H1 (cell line): ENCODE results near the gene AKT1S1. TPM values are rescaled to one million over a fixed set of nuclear protein-coding genes. Genes with fewer than 3 reads are reported as not detected.

Experiments used
- CTCF ChIA-PET: fragments of 300-600 bp; sonication (Branson Sonifier 250); formaldehyde crosslinking; loops from one replicate; lab custom pipeline; 2021; ENCODE audit not compliant: partially characterized antibody; lab: Charles Lee
- POLR2A ChIA-PET: fragments of 300-600 bp; sonication (Branson Sonifier 250); formaldehyde crosslinking; loops from one replicate; lab custom pipeline; 2021; ENCODE audit warnings: inconsistent platforms; ENCODE audit not compliant: partially characterized antibody; lab: Charles Lee
- DNase-seq, 2 experiments: peaks; one replicate each; pipeline versions ENCODE4 v3.0.0 to v3.0.0-alpha.2; 2010 to 2022; ENCODE audit warnings: low spot score in 2 of 2, low read depth in 1 of 2, mixed read lengths in 1 of 2
- FAIRE-seq: peaks from 2 replicates; lab custom pipeline; 2011; peaks lifted over from hg19 to GRCh38; lab: Jason Lieb, UNC
- H2AFZ ChIP-seq: 2 replicates; pipeline ENCODE4 v1.8.1; 2012; ENCODE audit warnings: low read length, inconsistent platforms
- H2AK5ac ChIP-seq: 2 replicates; pipeline ENCODE4 v1.6.1; 2013; ENCODE audit warnings: low read depth, low read length
- H2BK120ac ChIP-seq: replicated peaks from 2 replicates; pipeline ENCODE3; 2013; ENCODE audit warnings: low read depth, low read length, inconsistent platforms
- H2BK12ac ChIP-seq: 2 replicates; pipeline ENCODE4 v1.6.1; 2013; ENCODE audit warnings: low read depth, low read length
- H2BK15ac ChIP-seq: 2 replicates; pipeline ENCODE4 v1.6.1; 2013; ENCODE audit warnings: low read length
- H2BK20ac ChIP-seq: 2 replicates; pipeline ENCODE4 v1.6.1; 2013; ENCODE audit warnings: low read length
- H2BK5ac ChIP-seq: 2 replicates; pipeline ENCODE4 v1.6.1; 2013; ENCODE audit warnings: low read depth, low read length
- H3K14ac ChIP-seq: 2 replicates; pipeline ENCODE4 v1.6.1; 2013; ENCODE audit warnings: inconsistent platforms; ENCODE audit not compliant: insufficient read length
- H3K18ac ChIP-seq: 2 replicates; pipeline ENCODE4 v1.6.1; 2013; ENCODE audit warnings: low read length; ENCODE audit errors: extremely low read depth
- H3K23ac ChIP-seq: 2 replicates; pipeline ENCODE4 v1.6.1; 2013; ENCODE audit warnings: inconsistent platforms; ENCODE audit not compliant: insufficient read length
- H3K23me2 ChIP-seq: 2 replicates; pipeline ENCODE4 v1.6.1; 2013; ENCODE audit warnings: low read depth, low read length
- H3K27ac ChIP-seq: 2 replicates; pipeline ENCODE4 v1.6.1; 2011; ENCODE audit warnings: low read depth, low read length, inconsistent platforms
- H3K27me3 ChIP-seq, 4 experiments: replicated peaks in 1 of 4; 1 replicate in 1 of 4; 2 replicates in 3 of 4; pipeline versions ENCODE4 v1.6.1 to v1.8.1; 2011 to 2013; ENCODE audit warnings: low read length in 3 of 4, mild to moderate bottlenecking in 3 of 4, inconsistent platforms in 2 of 4, mixed read lengths in 2 of 4, moderate library complexity in 1 of 4; ENCODE audit not compliant: control insufficient read depth in 3 of 4, insufficient read depth in 3 of 4; ENCODE audit errors: extremely low read depth in 1 of 4
- H3K36me3 ChIP-seq, 4 experiments: 2 replicates each; pipeline versions ENCODE4 v1.6.1 to v1.8.1; 2011 to 2013; ENCODE audit warnings: mild to moderate bottlenecking in 4 of 4, low read length in 3 of 4, moderate library complexity in 2 of 4, control low read depth in 1 of 4, inconsistent platforms in 1 of 4; ENCODE audit not compliant: insufficient read depth in 4 of 4, control insufficient read depth in 2 of 4
- H3K4ac ChIP-seq: replicated peaks from 2 replicates; pipeline ENCODE3; 2013; ENCODE audit warnings: low read length, low read depth, mixed read lengths, inconsistent platforms; ENCODE audit not compliant: insufficient read length
- H3K4me1 ChIP-seq, 4 experiments: replicated peaks in 1 of 4; 1 replicate in 1 of 4; 2 replicates in 3 of 4; pipeline versions ENCODE4 v1.6.1 to v1.8.1; 2011 to 2013; ENCODE audit warnings: low read length in 3 of 4, inconsistent platforms in 2 of 4, mixed read lengths in 1 of 4; ENCODE audit not compliant: insufficient read depth in 4 of 4, control insufficient read depth in 3 of 4
- H3K4me2 ChIP-seq, 2 experiments: 2 replicates each; pipeline versions ENCODE4 v1.6.1 to v1.8.1; 2011 to 2013; ENCODE audit warnings: low read depth in 2 of 2, low read length in 2 of 2, control low read depth in 1 of 2, inconsistent platforms in 1 of 2, mild to moderate bottlenecking in 1 of 2; ENCODE audit not compliant: insufficient read depth in 1 of 2
- H3K4me3 ChIP-seq, 4 experiments: fragments of 200-600, 300-600 bp in 1 of 4; sonication (generic), shearing (Covaris generic), sonication (Bioruptor Twin) in 1 of 4; 2 replicates each; pipeline versions ENCODE4 v1.5.1 to v1.8.1; 2011 to 2016; ENCODE audit warnings: low read length in 4 of 4, low read depth in 3 of 4, control low read depth in 2 of 4, inconsistent platforms in 2 of 4, mild to moderate bottlenecking in 2 of 4, mixed read lengths in 1 of 4, moderate library complexity in 1 of 4; ENCODE audit not compliant: insufficient read depth in 2 of 4; ENCODE audit errors: extremely low read depth in 1 of 4
- H3K56ac ChIP-seq: replicated peaks from 2 replicates; pipeline ENCODE3; 2013; ENCODE audit warnings: low read depth, mild to moderate bottlenecking, mixed read lengths, low read length, inconsistent platforms; ENCODE audit not compliant: insufficient read length
- H3K79me1 ChIP-seq: 2 replicates; pipeline ENCODE4 v1.6.1; 2013; ENCODE audit warnings: low read depth, low read length, control low read depth
- H3K79me2 ChIP-seq, 2 experiments: 2 replicates each; pipeline versions ENCODE4 v1.6.1 to v1.8.1; 2012 to 2013; ENCODE audit warnings: low read length in 2 of 2, mild to moderate bottlenecking in 2 of 2, inconsistent platforms in 1 of 2; ENCODE audit not compliant: insufficient read depth in 2 of 2, control insufficient read depth in 1 of 2
- H3K9ac ChIP-seq, 4 experiments: replicated peaks in 1 of 4; 1 replicate in 1 of 4; 2 replicates in 3 of 4; pipeline versions ENCODE4 v1.6.1 to v1.8.1; 2011 to 2013; ENCODE audit warnings: low read depth in 3 of 4, low read length in 3 of 4, control low read depth in 2 of 4, mild to moderate bottlenecking in 2 of 4, moderate library complexity in 2 of 4, inconsistent platforms in 1 of 4; ENCODE audit errors: extremely low read depth in 1 of 4
- H3K9me3 ChIP-seq, 2 experiments: 2 replicates each; pipeline versions ENCODE4 v1.6.1 to v1.8.1; 2012 to 2013; ENCODE audit warnings: mild to moderate bottlenecking in 2 of 2, moderate library complexity in 2 of 2, control low read depth in 1 of 2, inconsistent platforms in 1 of 2, low read depth in 1 of 2, low read length in 1 of 2, mixed read lengths in 1 of 2; ENCODE audit not compliant: insufficient read depth in 2 of 2
- H4K20me1 ChIP-seq, 2 experiments: replicated peaks in 1 of 2; 2 replicates each; pipeline versions ENCODE3 to v1.8.1; 2011 to 2013; ENCODE audit warnings: inconsistent platforms in 2 of 2, low read length in 2 of 2, mild to moderate bottlenecking in 1 of 2; ENCODE audit not compliant: insufficient read depth in 2 of 2, control insufficient read depth in 1 of 2
- H4K5ac ChIP-seq: 2 replicates; pipeline ENCODE4 v1.6.1; 2013; ENCODE audit warnings: low read length, low read depth, mixed read lengths, inconsistent platforms; ENCODE audit not compliant: insufficient read length
- H4K8ac ChIP-seq: 2 replicates; pipeline ENCODE4 v1.8.0; 2013; ENCODE audit warnings: mild to moderate bottlenecking, moderate library complexity, low read length, inconsistent platforms; ENCODE audit not compliant: insufficient read depth; ENCODE audit errors: extremely low read depth
- H4K91ac ChIP-seq: replicated peaks from 2 replicates; pipeline ENCODE3; 2013; ENCODE audit warnings: low read length, mixed read lengths, inconsistent platforms; ENCODE audit not compliant: insufficient read length
- EGR1 ChIP-seq: IDR thresholded peaks from 2 replicates; pipeline ENCODE4 v1.6.1; 2011; ENCODE audit warnings: low read depth, low read length, borderline replicate concordance
- EP300 ChIP-seq, 2 experiments: IDR thresholded peaks; 1 replicate in 1 of 2; 2 replicates in 1 of 2; pipeline ENCODE4 v1.6.1; 2011 to 2012; ENCODE audit warnings: low read depth in 2 of 2, low read length in 2 of 2, mild to moderate bottlenecking in 2 of 2, borderline replicate concordance in 1 of 2, inconsistent platforms in 1 of 2, moderate library complexity in 1 of 2
- SIX5 ChIP-seq: IDR thresholded peaks from 2 replicates; pipeline ENCODE4 v1.6.1; 2011; ENCODE audit warnings: mild to moderate bottlenecking, low read depth, low read length
- TCF12 ChIP-seq: IDR thresholded peaks from 2 replicates; pipeline ENCODE4 v1.6.1; 2011; ENCODE audit warnings: low read depth, mild to moderate bottlenecking, low read length
- WGBS, 2 experiments: shearing (Covaris generic) in 1 of 2; methylation state at CpG; one replicate each; pipeline versions ENCODE4 v1.1.6 to v1.1.7; 2013 to 2015; ENCODE audit warnings: low lambda C conversion rate in 2 of 2, mixed read lengths in 2 of 2, inconsistent platforms in 1 of 2, low coverage in 1 of 2, missing lambda C conversion rate in 1 of 2; ENCODE audit not compliant: insufficient replicate concordance in 2 of 2, insufficient coverage in 1 of 2, insufficient read length in 1 of 2; ENCODE audit errors: extremely low coverage in 1 of 2, missing lambda C conversion rate in 1 of 2; 5-methylcytosine and 5-hydroxymethylcytosine counted together
- polyA plus RNA-seq, 7 experiments: library from polyadenylated mRNA; depleted of rRNA in 3 of 7; stranded (reverse) in 5 of 7; unstranded in 2 of 7; fragments of >200 nt in 5 of 7; fragments of 200-250 nt in 2 of 7; gene quantifications; 1 replicate in 5 of 7; 2 replicates in 1 of 7; 4 replicates in 1 of 7; pipeline versions ENCODE4 v1.2.1 to v1.2.3, GENCODE V29; 2011 to 2013; ENCODE audit warnings: missing spikeins in 2 of 7, mixed read lengths in 2 of 7
- total RNA-seq: library from RNA; stranded (reverse); fragmentation: NEBNext Ultra II Directional; extraction: Animal tissue kit (Norgen Biotek cat#: 25700); gene quantifications from 2 replicates; pipeline ENCODE4 v1.2.1, GENCODE V29; 2021

Gene AKT1S1
- total and polyA plus RNA-seq, 2 of the 8 experiments (the other 6 are each of a cell fraction or from before 2014, with no cell fraction given), result 40.7 to 45.9 TPM

- H3K14ac ChIP-seq, result no peak overlapping the region
- POLR2A ChIA-PET, result interaction anchor here (0.9 to 2.3 kb wide), 8 partner anchors 9 to 23 kb away, joined by 3 to 7 read pairs (median 4); no protein-coding TSS in a partner anchor
- H3K56ac ChIP-seq, result no peak overlapping the region
- H3K18ac ChIP-seq, result no peak overlapping the region
- H3K4me3 ChIP-seq, result no peak overlapping the region
- no peak overlapping the region for H3K23ac ChIP-seq
- H2BK15ac ChIP-seq, result no peak overlapping the region
- H3K27ac ChIP-seq, result no peak overlapping the region
- H3K23me2 ChIP-seq, result no peaks in the 10 kb centered on the region
- no peak overlapping the region for H2BK5ac ChIP-seq
- CTCF ChIA-PET, result interaction anchor here (0.9 to 1.3 kb wide), 3 partner anchors 9 to 26 kb away, joined by 3 to 4 read pairs (median 4); no protein-coding TSS in a partner anchor
- no peaks in the 10 kb centered on the region for H3K79me2 ChIP-seq
- no peak overlapping the region for H3K9ac ChIP-seq
- H3K27me3 ChIP-seq, result no peaks in the 10 kb centered on the region
- no peak overlapping the region for H2BK12ac ChIP-seq
- peaks cover 9 to 37% (median 24%) of the 10 kb centered on the region in 4 experiments; a peak in 6 of 8 replicates for H3K36me3 ChIP-seq
- H3K4me2 ChIP-seq, result no peak overlapping the region
- H4K8ac ChIP-seq, result no peak overlapping the region; the same call in 1 of the 2 replicates
- WGBS, 2 experiments, result 87% methylated on average over 9 of the region's 9 CpGs; no CpG with 5 or more reads in 1 of the 2 experiments
- H2BK120ac ChIP-seq, result no peak overlapping the region
- no peak for DNase-seq
- H4K20me1 ChIP-seq, result peaks cover 1 to 5% of the 10 kb centered on the region in 2 experiments
- H2AK5ac ChIP-seq, result no peak overlapping the region
- no peaks in the 10 kb centered on the region for H3K79me1 ChIP-seq
- no peak for FAIRE-seq
- TF ChIP-seq EP300 (IDR thresholded peaks at IDR 0.05; ENCODE audit: borderline replicate concordance in 1 of 2, low read depth in 2 of 2, low read length in 2 of 2) (no peak), TCF12 (no peak), SIX5 (no peak), EGR1 (no peak)
- H3K4ac ChIP-seq, result no peak overlapping the region
- no peak overlapping the region for H2AFZ ChIP-seq
- H4K5ac ChIP-seq, result no peak overlapping the region
- H3K4me1 ChIP-seq, result no peaks in the 10 kb centered on the region
- no peak overlapping the region for H2BK20ac ChIP-seq
- no peaks in the 10 kb centered on the region for H3K9me3 ChIP-seq
- no peak overlapping the region for H4K91ac ChIP-seq
Observed at GRCh38 chr19:49837425-49837824, 39.7 kb downstream of the AKT1S1 start.
